GM12878 (cell line): ENCODE results near the gene SOX6. TPM values are rescaled to one million over a fixed set of nuclear protein-coding genes. Genes with fewer than 3 reads are reported as not detected.

ENCODE experiments used
- ATAC-seq: fragments of 200-7000 bp; cut with Tn5 transposase; 3 replicates; pipeline ENCODE4 v1.9.1; 2020; ENCODE audit warnings: mild to moderate bottlenecking, moderate library complexity
- BruUV-seq: library from RNA; stranded (reverse); fragments of 400-500 nt; replicated peaks from 2 replicates; lab custom pipeline; 2021; lab: Mats Ljungman, UMichigan
- CTCF ChIA-PET: fragments of 300-600 bp; sonication (Branson Sonifier 250); formaldehyde crosslinking; extraction: SDS; loops from one replicate; lab custom pipeline; 2021; ENCODE audit warnings: inconsistent platforms; lab: Yijun Ruan, JAX
- POLR2A ChIA-PET: fragments of 350-600 bp; formaldehyde crosslinking; extraction: SDS; loops from one replicate; lab custom pipeline; 2021; ENCODE audit warnings: inconsistent platforms; lab: Charles Lee
- RAD21 ChIA-PET: fragments of 300-600 bp; sonication (Branson Sonifier 250); formaldehyde crosslinking; loops from one replicate; lab custom pipeline; 2023; ENCODE audit warnings: antibody characterized with exemption; ENCODE audit not compliant: unreplicated experiment; lab: Charles Lee
- SMC1A ChIA-PET: fragments of 300-600 bp; sonication (Branson Sonifier 250); formaldehyde crosslinking; loops from one replicate; lab custom pipeline; 2023; ENCODE audit not compliant: unreplicated experiment, uncharacterized antibody; lab: Charles Lee
- DNase-seq: peaks from one replicate; pipeline ENCODE4 v3.0.0-alpha.2; 2011; ENCODE audit warnings: low read depth, low spot score
- FAIRE-seq: peaks from 3 replicates; lab custom pipeline; 2011; peaks lifted over from hg19 to GRCh38; lab: Jason Lieb, UNC
- H2AFZ ChIP-seq: 2 replicates; pipeline ENCODE4 v1.6.0; 2011; ENCODE audit warnings: low read depth, low read length, control low read depth; ENCODE audit not compliant: control insufficient read depth
- H3K27ac ChIP-seq: 2 replicates; pipeline ENCODE4 v1.5.1; 2011; ENCODE audit warnings: control low read depth; ENCODE audit not compliant: control insufficient read depth, insufficient read depth
- H3K27me3 ChIP-seq, 2 experiments: replicated peaks in 1 of 2; 2 replicates each; pipeline versions ENCODE4 v1.6.0 to v1.6.1; 2011; ENCODE audit warnings: low read length in 1 of 2; ENCODE audit not compliant: control insufficient read depth in 2 of 2, insufficient read depth in 2 of 2
- H3K36me3 ChIP-seq, 2 experiments: 2 replicates each; pipeline ENCODE4 v1.5.1; 2011; ENCODE audit warnings: low read length in 1 of 2; ENCODE audit not compliant: control insufficient read depth in 2 of 2, insufficient read depth in 2 of 2
- H3K4me1 ChIP-seq: 2 replicates; pipeline ENCODE4 v1.6.1; 2011; ENCODE audit warnings: mild to moderate bottlenecking, low read length, moderate library complexity, mixed read lengths; ENCODE audit not compliant: control insufficient read depth, insufficient read depth
- H3K4me2 ChIP-seq: 2 replicates; pipeline ENCODE4 v1.6.0; 2011; ENCODE audit warnings: control low read depth; ENCODE audit not compliant: control insufficient read depth, insufficient read depth
- H3K4me3 ChIP-seq: fragments of 200-600 bp; sonication (generic); 2 replicates; pipeline ENCODE4 v1.5.1; 2016
- H3K79me2 ChIP-seq: 2 replicates; pipeline ENCODE4 v1.6.0; 2011; ENCODE audit warnings: low read length; ENCODE audit not compliant: control insufficient read depth, insufficient read depth
- H3K9ac ChIP-seq: 2 replicates; pipeline ENCODE4 v1.8.0; 2011; ENCODE audit warnings: low read length, control low read depth, mixed read lengths; ENCODE audit not compliant: control insufficient read depth, insufficient read depth
- H3K9me3 ChIP-seq: replicated peaks from 3 replicates; pipeline ENCODE4 v1.5.1; 2011; ENCODE audit warnings: mild to moderate bottlenecking, low read length; ENCODE audit not compliant: control insufficient read depth, insufficient read depth
- H4K20me1 ChIP-seq: 2 replicates; pipeline ENCODE4 v1.6.0; 2011; ENCODE audit not compliant: control insufficient read depth, insufficient read depth
- BMI1 ChIP-seq: fragments of 450-650 bp; IDR thresholded peaks from 2 replicates; pipeline ENCODE4 v1.6.1; 2016; ENCODE audit warnings: mild to moderate bottlenecking, moderate library complexity, borderline replicate concordance
- CHD2 ChIP-seq: IDR thresholded peaks from 2 replicates; pipeline ENCODE4 v1.6.1; 2011; ENCODE audit warnings: low read depth, low read length, improper control_type of control experiment, borderline replicate concordance
- HDAC6 ChIP-seq: fragments of 200-600 bp; sonication (generic); IDR thresholded peaks from one replicate; pipeline ENCODE4 v1.8.0; 2017; ENCODE audit warnings: antibody characterized with exemption; ENCODE audit not compliant: unreplicated experiment
- KAT2A ChIP-seq: conservative IDR thresholded peaks from 2 replicates; pipeline ENCODE4 v1.6.1; 2011; ENCODE audit warnings: low read depth, low read length; ENCODE audit not compliant: control insufficient read depth
- KLF5 ChIP-seq: fragments of 450-650 bp; IDR thresholded peaks from 2 replicates; pipeline ENCODE4 v1.6.1; 2014; ENCODE audit warnings: mild to moderate bottlenecking; ENCODE audit not compliant: partially characterized antibody
- MTA2 ChIP-seq: fragments of 450-650 bp; IDR thresholded peaks from 2 replicates; pipeline ENCODE4 v1.6.1; 2016; ENCODE audit warnings: low read depth, mild to moderate bottlenecking, moderate library complexity
- NFYA ChIP-seq: IDR thresholded peaks from 2 replicates; pipeline ENCODE4 v1.6.1; 2011; ENCODE audit warnings: low read depth, mild to moderate bottlenecking, low read length, improper control_type of control experiment, borderline replicate concordance
- POLR2A ChIP-seq: IDR thresholded peaks from 2 replicates; pipeline ENCODE4 v1.6.1; 2011; ENCODE audit warnings: low read depth, mild to moderate bottlenecking, low read length
- RAD51 ChIP-seq: fragments of 450-650 bp; IDR thresholded peaks from 2 replicates; pipeline ENCODE4 v1.6.1; 2016; ENCODE audit warnings: moderate library complexity, mild to moderate bottlenecking, inconsistent platforms
- RBBP5 ChIP-seq: fragments of 200-600 bp; sonication (generic); conservative IDR thresholded peaks from 2 replicates; pipeline ENCODE4 v1.6.1; 2016
- SMAD5 ChIP-seq: IDR thresholded peaks from 2 replicates; pipeline ENCODE4 v1.6.1; 2016; ENCODE audit warnings: antibody characterized with exemption, low read depth
- STAT1 ChIP-seq: fragments of 450-650 bp; conservative IDR thresholded peaks from 2 replicates; pipeline ENCODE4 v1.6.1; 2014; ENCODE audit warnings: antibody characterized with exemption, mild to moderate bottlenecking
- TCF12 ChIP-seq: IDR thresholded peaks from 2 replicates; pipeline ENCODE4 v1.6.1; 2011; ENCODE audit warnings: low read depth, mild to moderate bottlenecking, low read length
- ZBED1 ChIP-seq: IDR thresholded peaks from 2 replicates; pipeline ENCODE4 v1.6.1; 2016; ENCODE audit warnings: borderline replicate concordance
- ZSCAN29 ChIP-seq: fragments of 450-650 bp; IDR thresholded peaks from 2 replicates; pipeline ENCODE4 v1.6.1; 2017; ENCODE audit warnings: mild to moderate bottlenecking, moderate library complexity
- ZZZ3 ChIP-seq: IDR thresholded peaks from 2 replicates; pipeline ENCODE4 v1.6.1; 2011; ENCODE audit warnings: low read depth; ENCODE audit not compliant: control insufficient read depth, insufficient read length
- in situ Hi-C: fragments of 300-500 bp; cut with MboI; formaldehyde crosslinking; loops from 9 replicates; pipeline ENCODE4 v1.14.3; 2018; ENCODE audit warnings: mixed read lengths
- intact Hi-C: fragments of 100-400 bp; cut with micrococcal nuclease; formaldehyde crosslinking; loops from one replicate; pipeline ENCODE4 v1.14.2; 2022; ENCODE audit not compliant: unreplicated experiment
- polyA plus RNA-seq, 11 experiments: library from polyadenylated mRNA; depleted of rRNA in 4 of 11; unstranded in 6 of 11; stranded (reverse) in 5 of 11; fragments of >200 nt; fragmentation: Nextera tagmentation in 4 of 11; fragmentation: Illumina TruSeq in 1 of 11; extraction: Ambion mirVana in 4 of 11; extraction: Trizol in 1 of 11; gene quantifications; 1 replicate in 1 of 11; 2 replicates in 10 of 11; pipeline versions ENCODE4 v1.2.1 to v1.2.3, GENCODE V29; 2011 to 2016; ENCODE audit warnings: inconsistent platforms in 2 of 11, missing spikeins in 2 of 11, low read depth in 1 of 11
- total RNA-seq, 4 experiments: library from RNA; depleted of rRNA in 3 of 4; stranded (reverse); fragments of >200 nt in 3 of 4; fragmentation: Illumina TruSeq in 1 of 4; extraction: Trizol in 1 of 4; gene quantifications; 2 replicates each; pipeline versions ENCODE4 v1.2.1 to v1.2.3, GENCODE V29; 2013 to 2021
- TF ChIP-seq, protein P1 (sequence below): fragments of 450-650 bp; IDR thresholded peaks from 2 replicates; pipeline ENCODE4 v1.6.1; 2018; ENCODE audit warnings: mild to moderate bottlenecking, low read depth, moderate library complexity; ENCODE audit not compliant: partially characterized antibody
- TF ChIP-seq, protein P2 (sequence below): IDR thresholded peaks from 2 replicates; pipeline ENCODE4 v1.6.1; 2011; ENCODE audit warnings: mild to moderate bottlenecking, low read depth, low read length, moderate library complexity; ENCODE audit not compliant: insufficient replicate concordance
- TF ChIP-seq, protein P3 (sequence below): fragments of 450-650 bp; conservative IDR thresholded peaks from 2 replicates; pipeline ENCODE4 v1.6.1; 2017; ENCODE audit warnings: mild to moderate bottlenecking, moderate library complexity
- TF ChIP-seq, protein P4 (sequence below): IDR thresholded peaks from 2 replicates; pipeline ENCODE4 v1.6.1; 2011; ENCODE audit warnings: low read depth, low read length, improper control_type of control experiment, borderline replicate concordance

SOX6 gene
- total and polyA plus RNA-seq, 10 of the 15 experiments (the other 5 are each of a cell fraction or from before 2014, with no cell fraction given) = 0.03 to 0.71 (median 0.29) TPM; not detected in 4

DNA sequence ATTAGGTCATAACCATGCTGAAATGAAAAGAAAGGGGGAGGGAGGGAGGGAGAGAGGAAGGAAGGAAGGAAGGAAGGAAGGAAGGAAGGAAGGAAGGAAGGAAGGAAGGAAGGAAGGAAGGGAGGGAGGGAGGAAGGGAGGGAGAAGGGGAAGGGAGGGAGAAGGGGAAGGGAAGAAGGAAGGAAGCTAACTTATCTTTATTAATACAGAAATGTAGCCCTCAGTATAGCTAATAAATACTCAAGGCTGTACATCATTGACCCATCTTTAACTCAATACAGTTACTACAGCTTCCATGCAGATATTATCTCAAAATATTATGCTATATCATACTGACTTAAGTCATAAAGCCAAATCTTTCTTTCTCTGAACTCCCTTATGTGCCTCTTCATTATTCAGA, 17.4 kb upstream of the SOX6 start:
- no peaks in the 10 kb centered on the region for H3K4me1 ChIP-seq
- H3K36me3 ChIP-seq = no peaks in the 10 kb centered on the region
- H3K4me3 ChIP-seq = no peak overlapping the region
- POLR2A ChIA-PET = no interaction called here
- H3K79me2 ChIP-seq = no peaks in the 10 kb centered on the region
- SMC1A ChIA-PET = no interaction called here
- no peak overlapping the region for H2AFZ ChIP-seq
- no TSS peak for BruUV-seq
- no peak for DNase-seq
- no peak overlapping the region for H3K27ac ChIP-seq
- H3K27me3 ChIP-seq = no peaks in the 10 kb centered on the region
- in situ Hi-C loops (no loop called here), intact Hi-C loops (no loop called here)
- no peaks in the 10 kb centered on the region for H3K9me3 ChIP-seq
- TF ChIP-seq NFYA = no peak
- TF ChIP-seq BMI1 = no peak
- no peak for TF ChIP-seq KAT2A
- TF ChIP-seq, protein P1, sequence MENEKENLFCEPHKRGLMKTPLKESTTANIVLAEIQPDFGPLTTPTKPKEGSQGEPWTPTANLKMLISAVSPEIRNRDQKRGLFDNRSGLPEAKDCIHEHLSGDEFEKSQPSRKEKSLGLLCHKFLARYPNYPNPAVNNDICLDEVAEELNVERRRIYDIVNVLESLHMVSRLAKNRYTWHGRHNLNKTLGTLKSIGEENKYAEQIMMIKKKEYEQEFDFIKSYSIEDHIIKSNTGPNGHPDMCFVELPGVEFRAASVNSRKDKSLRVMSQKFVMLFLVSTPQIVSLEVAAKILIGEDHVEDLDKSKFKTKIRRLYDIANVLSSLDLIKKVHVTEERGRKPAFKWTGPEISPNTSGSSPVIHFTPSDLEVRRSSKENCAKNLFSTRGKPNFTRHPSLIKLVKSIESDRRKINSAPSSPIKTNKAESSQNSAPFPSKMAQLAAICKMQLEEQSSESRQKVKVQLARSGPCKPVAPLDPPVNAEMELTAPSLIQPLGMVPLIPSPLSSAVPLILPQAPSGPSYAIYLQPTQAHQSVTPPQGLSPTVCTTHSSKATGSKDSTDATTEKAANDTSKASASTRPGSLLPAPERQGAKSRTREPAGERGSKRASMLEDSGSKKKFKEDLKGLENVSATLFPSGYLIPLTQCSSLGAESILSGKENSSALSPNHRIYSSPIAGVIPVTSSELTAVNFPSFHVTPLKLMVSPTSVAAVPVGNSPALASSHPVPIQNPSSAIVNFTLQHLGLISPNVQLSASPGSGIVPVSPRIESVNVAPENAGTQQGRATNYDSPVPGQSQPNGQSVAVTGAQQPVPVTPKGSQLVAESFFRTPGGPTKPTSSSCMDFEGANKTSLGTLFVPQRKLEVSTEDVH = no peak
- no peak for TF ChIP-seq POLR2A
- TF ChIP-seq MTA2 = no peak
- TF ChIP-seq, protein P2, sequence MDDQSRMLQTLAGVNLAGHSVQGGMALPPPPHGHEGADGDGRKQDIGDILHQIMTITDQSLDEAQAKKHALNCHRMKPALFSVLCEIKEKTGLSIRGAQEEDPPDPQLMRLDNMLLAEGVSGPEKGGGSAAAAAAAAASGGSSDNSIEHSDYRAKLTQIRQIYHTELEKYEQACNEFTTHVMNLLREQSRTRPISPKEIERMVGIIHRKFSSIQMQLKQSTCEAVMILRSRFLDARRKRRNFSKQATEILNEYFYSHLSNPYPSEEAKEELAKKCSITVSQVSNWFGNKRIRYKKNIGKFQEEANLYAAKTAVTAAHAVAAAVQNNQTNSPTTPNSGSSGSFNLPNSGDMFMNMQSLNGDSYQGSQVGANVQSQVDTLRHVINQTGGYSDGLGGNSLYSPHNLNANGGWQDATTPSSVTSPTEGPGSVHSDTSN = no peak
- TF ChIP-seq CHD2 = no peak
- TF ChIP-seq, protein P3, sequence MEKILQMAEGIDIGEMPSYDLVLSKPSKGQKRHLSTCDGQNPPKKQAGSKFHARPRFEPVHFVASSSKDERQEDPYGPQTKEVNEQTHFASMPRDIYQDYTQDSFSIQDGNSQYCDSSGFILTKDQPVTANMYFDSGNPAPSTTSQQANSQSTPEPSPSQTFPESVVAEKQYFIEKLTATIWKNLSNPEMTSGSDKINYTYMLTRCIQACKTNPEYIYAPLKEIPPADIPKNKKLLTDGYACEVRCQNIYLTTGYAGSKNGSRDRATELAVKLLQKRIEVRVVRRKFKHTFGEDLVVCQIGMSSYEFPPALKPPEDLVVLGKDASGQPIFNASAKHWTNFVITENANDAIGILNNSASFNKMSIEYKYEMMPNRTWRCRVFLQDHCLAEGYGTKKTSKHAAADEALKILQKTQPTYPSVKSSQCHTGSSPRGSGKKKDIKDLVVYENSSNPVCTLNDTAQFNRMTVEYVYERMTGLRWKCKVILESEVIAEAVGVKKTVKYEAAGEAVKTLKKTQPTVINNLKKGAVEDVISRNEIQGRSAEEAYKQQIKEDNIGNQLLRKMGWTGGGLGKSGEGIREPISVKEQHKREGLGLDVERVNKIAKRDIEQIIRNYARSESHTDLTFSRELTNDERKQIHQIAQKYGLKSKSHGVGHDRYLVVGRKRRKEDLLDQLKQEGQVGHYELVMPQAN = no peak
- TF ChIP-seq TCF12 = no peak
- TF ChIP-seq SMAD5 = no peak
- no peak for TF ChIP-seq ZZZ3
- no peak for TF ChIP-seq RAD51
- no peak for TF ChIP-seq ZBED1
- no peak for TF ChIP-seq STAT1
- no peak for TF ChIP-seq HDAC6
- TF ChIP-seq ZSCAN29 = no peak
- no peak for TF ChIP-seq RBBP5
- TF ChIP-seq KLF5 = no peak
- TF ChIP-seq, protein P4, sequence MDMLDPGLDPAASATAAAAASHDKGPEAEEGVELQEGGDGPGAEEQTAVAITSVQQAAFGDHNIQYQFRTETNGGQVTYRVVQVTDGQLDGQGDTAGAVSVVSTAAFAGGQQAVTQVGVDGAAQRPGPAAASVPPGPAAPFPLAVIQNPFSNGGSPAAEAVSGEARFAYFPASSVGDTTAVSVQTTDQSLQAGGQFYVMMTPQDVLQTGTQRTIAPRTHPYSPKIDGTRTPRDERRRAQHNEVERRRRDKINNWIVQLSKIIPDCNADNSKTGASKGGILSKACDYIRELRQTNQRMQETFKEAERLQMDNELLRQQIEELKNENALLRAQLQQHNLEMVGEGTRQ = no peak
- FAIRE-seq = no peak
- H3K4me2 ChIP-seq = no peak overlapping the region
- RAD21 ChIA-PET = no interaction called here
- no peaks in the 10 kb centered on the region for H4K20me1 ChIP-seq
- no peak overlapping the region for H3K9ac ChIP-seq
- ATAC-seq = no peak
- CTCF ChIA-PET = no interaction called here
